GM18909 (cell line): Measurements from ENCODE around the gene IQCF5.
"Not testable (repeated sequence)": the region's sequence is repeated elsewhere in the genome, so short reads cannot be mapped to it uniquely, and the experiment has no call there.

Experiments used
- ATAC-seq: cut with Tn5 transposase; IDR thresholded peaks from one replicate; pipeline ENCODE4 v1.9.1; 2021; ENCODE audit warnings: mild to moderate bottlenecking; ENCODE audit not compliant: unreplicated experiment, poor library complexity

Gene IQCF5

GRCh38 chr3:51873253-51873766 lies 2.1 kb downstream of the IQCF5 start:
- ATAC-seq: no peak

DNA sequence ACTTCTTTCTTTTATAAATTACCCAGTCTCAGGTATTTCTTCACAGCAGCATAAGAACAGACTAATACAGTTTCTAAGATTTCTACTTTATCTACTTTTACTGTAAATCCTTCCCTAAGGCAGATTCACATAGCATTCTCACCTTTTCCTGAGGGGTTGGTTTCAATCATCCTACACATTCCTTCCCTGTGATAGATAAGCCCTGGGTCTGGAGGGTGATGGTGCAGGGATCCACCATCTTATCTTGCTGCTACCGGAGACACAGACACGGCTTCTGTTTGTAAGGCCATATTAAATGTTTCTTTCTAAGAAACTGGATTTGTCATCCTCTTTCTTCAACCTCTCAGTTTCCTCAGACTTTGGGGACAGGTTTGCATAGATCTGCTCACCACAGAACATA lies 6.1 kb downstream of the IQCF5 start:
- ATAC-seq: no peak

DNA sequence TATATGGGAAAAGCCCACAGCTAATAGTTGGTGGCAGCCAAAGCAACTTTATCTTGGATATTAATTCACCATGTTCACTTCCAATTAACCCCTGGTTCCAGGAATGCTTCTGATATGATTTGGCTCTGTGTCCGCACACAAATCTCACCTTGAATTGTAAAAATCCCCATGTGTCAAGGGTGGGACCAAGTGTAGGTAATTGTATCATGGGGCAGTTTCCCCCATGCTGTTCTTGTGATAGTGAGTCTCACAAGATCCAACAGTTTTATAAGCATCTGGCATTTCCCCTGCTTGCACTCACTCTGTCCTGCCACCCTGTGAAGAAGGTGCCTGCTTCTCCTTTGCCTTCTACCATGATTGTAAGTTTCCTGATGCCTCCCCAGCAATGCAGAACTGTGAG lies 6.5 kb downstream of the IQCF5 start:
- not testable (repeated sequence) for ATAC-seq

DNA sequence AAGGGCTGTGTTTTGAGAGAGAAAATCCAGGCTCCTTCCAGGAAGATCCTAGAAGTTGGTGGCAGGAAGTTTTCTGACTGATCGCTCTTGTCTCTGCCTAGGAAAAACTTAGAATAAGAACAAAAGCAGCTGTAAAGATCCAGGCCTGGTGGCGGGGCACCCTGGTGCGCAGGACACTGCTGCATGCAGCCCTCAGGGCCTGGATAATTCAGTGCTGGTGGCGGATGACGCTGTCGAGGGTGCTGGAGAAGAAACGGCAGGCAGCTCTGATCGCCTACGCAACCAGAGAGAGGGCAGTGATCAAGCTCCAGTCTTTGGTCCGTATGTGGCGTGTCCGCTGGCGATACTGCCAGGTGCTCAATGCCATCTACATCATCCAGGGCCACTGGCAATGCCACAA lies 12.5 kb downstream of the IQCF5 start:
- ATAC-seq: no peak

GRCh38 chr3:51860703-51861665 lies 14.4 kb downstream of the IQCF5 start, which contains the start of gene IQCF2:
TSS of gene IQCF2 (plus strand) at chr3:51861615. CDS start at chr3:51861667, 52 bp downstream.
- no peak for ATAC-seq

- not testable (repeated sequence) for ATAC-seq
Observed at GRCh38 chr3:51855411-51855810, 20.0 kb downstream of the IQCF5 start.

DNA sequence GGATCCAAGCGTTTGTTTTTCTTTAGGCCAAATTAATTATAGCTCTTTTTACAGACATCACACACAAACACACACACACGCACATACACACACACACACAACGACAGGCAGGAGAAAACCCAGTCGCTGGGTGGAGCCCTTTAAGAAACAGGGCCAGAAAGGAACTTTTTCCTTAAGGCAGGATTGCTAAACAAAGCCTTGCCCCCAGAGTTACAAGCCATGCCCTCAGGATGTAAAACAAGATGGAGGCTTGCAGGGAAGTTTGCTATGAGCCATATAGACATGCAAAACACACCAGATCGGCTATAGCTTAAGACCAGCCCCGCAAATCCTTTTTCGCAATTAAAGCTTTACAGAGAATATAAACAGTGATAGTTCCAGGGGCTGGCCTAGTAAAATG lies 30.3 kb downstream of the IQCF5 start:
- no peak for ATAC-seq

GRCh38 chr3:51836606-51837005 lies 38.8 kb downstream of the IQCF5 start:
- ATAC-seq: no peak

- ATAC-seq: no peak
Observed at GRCh38 chr3:51830836-51831385, 44.5 kb downstream of the IQCF5 start.

- no peak for ATAC-seq
Observed at GRCh38 chr3:51830345-51830744, 45.1 kb downstream of the IQCF5 start.

- ATAC-seq: no peak
Observed at GRCh38 chr3:51828297-51828696, 47.1 kb downstream of the IQCF5 start.
